ENCODE data around the gene SEL1L3. TPM values are rescaled to one million over a fixed set of nuclear protein-coding genes. Genes with fewer than 3 reads are reported as not detected.

SEL1L3 gene
- polyA plus RNA-seq, 1 of the 3 experiments (the other 2 are of a cell fraction), result 2.2 TPM

- Histone ChIP-seq H3K9me2 (no peaks in the 10 kb centered on the region), H3K9me3 (no peaks in the 10 kb centered on the region), H3F3A (replicated peaks; ENCODE audit: insufficient read depth) (no peaks in the 10 kb centered on the region), H3K9ac (no peak overlapping the region), H3K4me2 (no peak overlapping the region), H3K27me3 (ENCODE audit: insufficient read depth) (no peaks in the 10 kb centered on the region), H3K4me1 (ENCODE audit: control insufficient read depth in 1 of 2, insufficient read depth in 2 of 2, low read depth in 1 of 2, low read length in 1 of 2) (no peaks in the 10 kb centered on the region), H4K20me1 (ENCODE audit: insufficient read depth) (no peaks in the 10 kb centered on the region), H3K79me2 (ENCODE audit: insufficient read depth) (no peaks in the 10 kb centered on the region), H3K27ac (ENCODE audit: low read depth in 2 of 2, low read length in 1 of 2) (no peak overlapping the region), H3K4me3 (ENCODE audit: low read depth in 2 of 2, low read length in 1 of 2) (no peak overlapping the region), H2AFZ (ENCODE audit: low read depth) (no peak overlapping the region), H3K36me3 (replicated peaks in 1 of 2; ENCODE audit: control insufficient read depth in 1 of 2, insufficient read depth in 2 of 2, low read length in 1 of 2) (no peaks in the 10 kb centered on the region)
- TF ChIP-seq RXRA (IDR thresholded peaks at IDR 0.05; ENCODE audit: borderline replicate concordance, low read depth) (no peak), GABPA (IDR thresholded peaks at IDR 0.05; ENCODE audit: low read depth) (no peak), GATA2 (CRISPR knock-in tag; IDR thresholded peaks at IDR 0.05) (no peak), NFIC (IDR thresholded peaks at IDR 0.05; ENCODE audit: borderline replicate concordance) (no peak), MXI1 (IDR thresholded peaks at IDR 0.05; ENCODE audit: low read depth, low read length) (no peak)
- DNase-seq, result no peak
- ChIA-PET CTCF (interaction anchor here (3.6 kb wide), 1 partner anchor 346 kb away, joined by 14 read pairs; no protein-coding TSS in a partner anchor), POLR2A (no interaction called here)
- 60% methylated on average over 4 of the region's 4 CpGs for WGBS (ENCODE audit: low lambda C conversion rate)
These were observed 76.2 kb downstream of the SEL1L3 start for GRCh38 chr4:25786497-25787065.

DNA sequence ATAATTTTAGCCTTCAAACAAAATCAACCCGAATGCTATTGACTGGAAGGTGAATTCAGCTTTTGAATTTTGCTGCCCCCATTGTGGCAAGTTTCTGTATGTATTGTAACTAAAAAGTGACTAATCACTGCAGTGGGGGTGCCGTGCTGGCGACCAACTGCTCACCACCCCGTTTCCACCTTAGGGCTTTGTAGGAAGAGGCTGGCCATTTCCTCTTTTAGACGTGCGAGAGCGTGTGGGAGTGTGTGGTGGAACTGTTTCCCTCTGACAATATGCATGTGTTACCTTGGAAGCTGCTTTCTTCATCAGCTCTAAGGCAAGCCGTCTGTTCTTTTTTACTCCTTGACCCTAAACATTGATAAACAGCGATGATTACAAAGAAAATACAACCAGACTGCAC is 78.8 kb downstream of the SEL1L3 start:
- Histone ChIP-seq H3K79me2 (ENCODE audit: insufficient read depth) (no peaks in the 10 kb centered on the region), H2AFZ (ENCODE audit: low read depth) (no peak overlapping the region), H3K27ac (ENCODE audit: low read depth in 2 of 2, low read length in 1 of 2) (no peak overlapping the region), H3K4me3 (ENCODE audit: low read depth in 2 of 2, low read length in 1 of 2) (no peak overlapping the region), H3K9me3 (no peaks in the 10 kb centered on the region), H3K4me1 (ENCODE audit: control insufficient read depth in 1 of 2, insufficient read depth in 2 of 2, low read depth in 1 of 2, low read length in 1 of 2) (no peaks in the 10 kb centered on the region), H3K4me2 (no peak overlapping the region), H3F3A (replicated peaks; ENCODE audit: insufficient read depth) (no peaks in the 10 kb centered on the region), H3K36me3 (replicated peaks in 1 of 2; ENCODE audit: control insufficient read depth in 1 of 2, insufficient read depth in 2 of 2, low read length in 1 of 2) (no peaks in the 10 kb centered on the region), H3K9ac (no peak overlapping the region), H3K27me3 (ENCODE audit: insufficient read depth) (no peaks in the 10 kb centered on the region), H3K9me2 (no peaks in the 10 kb centered on the region), H4K20me1 (ENCODE audit: insufficient read depth) (no peaks in the 10 kb centered on the region)
- no peak for DNase-seq
- TF ChIP-seq, protein P1, sequence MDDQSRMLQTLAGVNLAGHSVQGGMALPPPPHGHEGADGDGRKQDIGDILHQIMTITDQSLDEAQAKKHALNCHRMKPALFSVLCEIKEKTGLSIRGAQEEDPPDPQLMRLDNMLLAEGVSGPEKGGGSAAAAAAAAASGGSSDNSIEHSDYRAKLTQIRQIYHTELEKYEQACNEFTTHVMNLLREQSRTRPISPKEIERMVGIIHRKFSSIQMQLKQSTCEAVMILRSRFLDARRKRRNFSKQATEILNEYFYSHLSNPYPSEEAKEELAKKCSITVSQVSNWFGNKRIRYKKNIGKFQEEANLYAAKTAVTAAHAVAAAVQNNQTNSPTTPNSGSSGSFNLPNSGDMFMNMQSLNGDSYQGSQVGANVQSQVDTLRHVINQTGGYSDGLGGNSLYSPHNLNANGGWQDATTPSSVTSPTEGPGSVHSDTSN (IDR thresholded peaks at IDR 0.05), result no peak
- TF ChIP-seq GATA2 (CRISPR knock-in tag; IDR thresholded peaks at IDR 0.05) (no peak), FOSL2 (IDR thresholded peaks at IDR 0.05; ENCODE audit: borderline replicate concordance, low read depth) (no peak), ELF1 (IDR thresholded peaks at IDR 0.05) (no peak), REST (IDR thresholded peaks at IDR 0.05; ENCODE audit: low read depth, low read length) (no peak), POLR2AphosphoS5 (IDR thresholded peaks at IDR 0.05; ENCODE audit: low read depth, low read length) (no peak), MXI1 (IDR thresholded peaks at IDR 0.05; ENCODE audit: low read depth, low read length) (no peak)
- WGBS (ENCODE audit: low lambda C conversion rate), result 57% methylated on average over 9 of the region's 9 CpGs
- ChIA-PET POLR2A (no interaction called here), CTCF (interaction anchor here (0.7 to 3.6 kb wide), 5 partner anchors 14 to 804 kb away, joined by 3 to 14 read pairs (median 3); no protein-coding TSS in a partner anchor)
